Measurements from ENCODE around the gene PRKX.
A peak's percentile ranks its signal among the peaks of the same experiment; 100 is the strongest.
"Not testable (repeated sequence)": the region's sequence is repeated elsewhere in the genome, so short reads cannot be mapped to it uniquely, and the experiment has no call there.

The PRKX gene

DNA sequence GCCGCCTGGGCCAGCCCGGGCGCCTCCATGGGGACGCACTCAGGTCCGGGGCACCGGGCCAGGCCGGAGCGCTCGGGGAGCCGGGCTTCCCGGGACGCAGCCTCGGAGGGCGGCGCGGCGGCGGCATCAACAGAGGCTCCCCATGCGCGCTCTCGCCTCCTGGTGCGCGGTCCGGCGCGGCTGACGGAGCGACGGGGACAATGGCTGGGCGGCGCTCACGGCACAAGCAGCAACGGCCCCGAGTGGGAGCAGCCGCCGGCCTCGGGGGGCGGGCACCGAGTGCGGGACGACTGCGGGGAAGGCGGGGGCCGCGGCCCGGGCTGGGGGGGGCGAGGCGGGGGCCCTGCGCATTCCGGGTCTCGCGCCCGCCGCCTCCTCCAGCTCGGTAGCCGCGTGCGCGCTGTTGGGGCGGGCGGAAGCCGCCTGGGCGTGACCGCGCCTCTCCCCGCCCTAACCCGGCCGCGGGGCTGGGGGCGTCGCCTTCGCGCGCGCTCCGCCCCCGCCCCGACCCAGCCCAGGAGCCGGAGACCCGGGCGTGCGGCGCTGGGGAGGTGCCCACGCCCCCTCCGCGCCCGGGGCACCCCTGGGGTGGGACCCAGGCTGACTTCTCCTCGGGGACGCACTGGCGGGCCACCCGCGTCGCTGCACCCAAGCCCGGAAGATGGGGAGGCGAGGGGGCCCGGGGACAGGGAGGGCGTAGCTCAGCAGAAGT lies at the start of gene PRKX:
Gene PRKX, minus strand, starts transcription at position 425 of the 712 bp plus-strand sequence. Its CDS starts 396 bp downstream, at position 29.
- Histone ChIP-seq H3K4me2 (peak within 1 kb of the TSS; percentile 89), H3K36me3 (peaks cover 23% of the 10 kb centered on the region), H3K4me3 (peak within 1 kb of the TSS; percentile 100), H3K9me3 (no peaks in the 10 kb centered on the region), H4K20me1 (peaks cover 43% of the 10 kb centered on the region), H3K9ac (peak within 1 kb of the TSS; percentile 99), H3K27ac (peak within 1 kb of the TSS; percentile 99), H3K4me1 (peaks cover 43% of the 10 kb centered on the region), H3K27me3 (no peaks in the 10 kb centered on the region)
- TF ChIP-seq Cebpa-rat (IDR thresholded peaks at IDR 0.05): no peak

DNA sequence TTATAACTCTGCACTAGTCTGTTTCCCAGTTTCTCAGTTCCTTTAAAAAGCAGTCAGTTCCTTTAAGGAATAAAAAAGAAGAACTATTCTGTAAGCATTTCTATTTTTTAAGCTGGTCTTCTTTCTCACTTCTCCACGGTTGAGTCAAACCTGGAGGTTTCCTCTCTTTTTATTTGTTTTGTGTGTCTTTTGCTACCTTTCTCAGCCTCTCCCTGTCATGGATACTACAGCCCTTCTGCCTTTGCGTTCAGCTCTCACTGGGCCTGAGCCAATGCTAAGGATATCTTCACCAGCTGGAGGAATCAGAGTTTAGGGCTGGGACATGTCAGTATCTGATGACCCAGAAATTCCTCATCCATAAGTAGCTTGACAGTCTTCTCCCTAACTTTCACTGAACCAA lies 49.7 kb upstream of the PRKX start:
- no peak overlapping the region for H3K9ac ChIP-seq
- H3K36me3 ChIP-seq: no peaks in the 10 kb centered on the region
- H3K4me1 ChIP-seq: no peaks in the 10 kb centered on the region
- no peak overlapping the region for H3K4me2 ChIP-seq
- no peaks in the 10 kb centered on the region for H4K20me1 ChIP-seq
- H3K27ac ChIP-seq: no peak overlapping the region
- no peaks in the 10 kb centered on the region for H3K9me3 ChIP-seq
- H3K4me3 ChIP-seq: no peak overlapping the region
- no peaks in the 10 kb centered on the region for H3K27me3 ChIP-seq
- TF ChIP-seq Cebpa-rat (IDR thresholded peaks at IDR 0.05): no peak

GRCh38 chrX:3757510-3758025 lies 44.1 kb upstream of the PRKX start:
- no peaks in the 10 kb centered on the region for H3K36me3 ChIP-seq
- no peaks in the 10 kb centered on the region for H3K4me1 ChIP-seq
- H4K20me1 ChIP-seq: no peaks in the 10 kb centered on the region
- H3K4me2 ChIP-seq: no peak overlapping the region
- H3K27me3 ChIP-seq: no peaks in the 10 kb centered on the region
- no peak for TF ChIP-seq Cebpa-rat (IDR thresholded peaks at IDR 0.05)
- H3K27ac ChIP-seq: no peak overlapping the region
- no peaks in the 10 kb centered on the region for H3K9me3 ChIP-seq
- H3K9ac ChIP-seq: no peak overlapping the region
- H3K4me3 ChIP-seq: no peak overlapping the region

DNA sequence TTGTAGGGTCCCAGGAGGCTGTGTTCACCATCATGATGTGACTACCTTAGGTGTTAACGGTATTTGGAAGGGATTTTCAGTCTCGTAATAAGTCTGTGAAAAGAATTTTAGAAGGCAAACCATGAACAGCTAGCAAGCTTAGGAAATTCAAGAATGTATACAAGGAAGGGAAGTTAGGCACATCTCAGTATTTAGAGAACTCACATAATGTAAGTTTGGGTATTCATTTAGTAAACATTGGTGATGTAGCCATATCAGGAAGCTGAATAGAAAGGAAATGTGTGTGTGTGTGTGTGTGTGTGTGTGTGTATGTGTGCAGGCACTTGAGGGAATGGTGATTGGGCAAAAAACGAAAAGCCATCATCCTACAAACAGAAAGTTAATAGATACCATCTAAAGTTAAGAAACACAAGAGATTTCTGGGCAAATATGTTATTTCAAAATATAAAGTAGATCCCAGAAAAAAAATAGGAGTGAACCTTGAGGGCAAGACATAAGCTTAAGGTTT lies 34.7 kb upstream of the PRKX start:
- Histone ChIP-seq H3K9me3 (no peaks in the 10 kb centered on the region), H4K20me1 (no peaks in the 10 kb centered on the region), H3K27ac (no peak overlapping the region), H3K4me2 (no peak overlapping the region), H3K4me3 (no peak overlapping the region), H3K27me3 (no peaks in the 10 kb centered on the region), H3K9ac (no peak overlapping the region), H3K36me3 (no peaks in the 10 kb centered on the region), H3K4me1 (peaks cover 8% of the 10 kb centered on the region; the same call in 1 of the 2 replicates)
- TF ChIP-seq Cebpa-rat (IDR thresholded peaks at IDR 0.05): no peak

GRCh38 chrX:3743801-3744439 lies 30.5 kb upstream of the PRKX start:
- Histone ChIP-seq H3K9me3 (peaks cover 10% of the 10 kb centered on the region; the same call in 1 of the 2 replicates), H3K36me3 (no peaks in the 10 kb centered on the region)

DNA sequence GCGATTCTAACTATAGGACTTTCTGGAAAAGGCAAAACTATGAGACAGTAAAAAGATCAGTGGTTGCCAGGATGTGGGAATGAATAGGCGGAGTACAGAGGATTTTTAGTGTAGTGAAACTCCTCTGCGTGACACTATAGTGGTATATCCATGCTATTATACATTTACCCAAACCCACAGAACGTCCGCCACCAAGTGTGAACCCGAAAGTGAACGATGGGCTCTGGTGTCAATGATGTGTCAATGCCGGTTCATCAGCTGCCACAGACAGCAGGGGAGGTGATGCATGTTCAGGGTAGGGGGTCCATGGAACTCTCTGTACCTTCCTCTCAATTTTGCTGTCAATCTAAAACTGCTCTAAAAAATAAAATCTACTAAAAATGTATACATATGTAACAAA lies 27.5 kb upstream of the PRKX start:
- H3K27me3 ChIP-seq, H3K9ac ChIP-seq, H3K36me3 ChIP-seq, H3K4me3 ChIP-seq, H3K4me2 ChIP-seq, H3K27ac ChIP-seq, H4K20me1 ChIP-seq: not testable (repeated sequence)
- H3K4me1 ChIP-seq: peaks cover 11% of the 10 kb centered on the region; the same call in 1 of the 2 replicates
- peaks cover 12% of the 10 kb centered on the region; the same call in 1 of the 2 replicates for H3K9me3 ChIP-seq

More at GRCh38 chrX:3743801-3744439, 30.5 kb upstream of the PRKX start:
- no peaks in the 10 kb centered on the region for H4K20me1 ChIP-seq
- H3K9ac ChIP-seq: no peak overlapping the region
- TF ChIP-seq Cebpa-rat (IDR thresholded peaks at IDR 0.05): no peak
- no peak overlapping the region for H3K4me3 ChIP-seq
- peaks cover 11% of the 10 kb centered on the region; the same call in 1 of the 2 replicates for H3K4me1 ChIP-seq
- no peak overlapping the region; the same call in 1 of the 2 replicates for H3K4me2 ChIP-seq
- H3K27me3 ChIP-seq: no peaks in the 10 kb centered on the region
- no peak overlapping the region for H3K27ac ChIP-seq

DNA sequence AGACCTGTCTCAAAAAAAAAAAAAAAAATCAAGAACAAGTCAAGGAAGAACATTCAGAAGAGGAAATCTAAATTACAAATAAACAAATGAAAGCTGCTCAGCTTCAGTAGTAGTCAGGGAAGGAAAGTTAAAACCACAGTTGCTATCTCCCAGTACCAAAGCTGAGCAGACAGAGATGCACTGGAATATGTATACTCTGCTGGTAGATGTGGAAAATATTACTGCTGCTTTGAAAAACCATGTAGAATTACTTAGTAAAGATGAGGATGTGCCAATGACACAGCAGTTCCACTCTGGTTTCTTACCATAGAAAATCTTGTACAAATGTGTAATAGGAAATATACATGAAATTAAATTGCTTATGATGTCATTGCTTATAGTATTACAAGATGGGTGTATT lies 25.1 kb upstream of the PRKX start:
- H3K4me2 ChIP-seq: no peak overlapping the region
- TF ChIP-seq Cebpa-rat (IDR thresholded peaks at IDR 0.05): no peak

DNA sequence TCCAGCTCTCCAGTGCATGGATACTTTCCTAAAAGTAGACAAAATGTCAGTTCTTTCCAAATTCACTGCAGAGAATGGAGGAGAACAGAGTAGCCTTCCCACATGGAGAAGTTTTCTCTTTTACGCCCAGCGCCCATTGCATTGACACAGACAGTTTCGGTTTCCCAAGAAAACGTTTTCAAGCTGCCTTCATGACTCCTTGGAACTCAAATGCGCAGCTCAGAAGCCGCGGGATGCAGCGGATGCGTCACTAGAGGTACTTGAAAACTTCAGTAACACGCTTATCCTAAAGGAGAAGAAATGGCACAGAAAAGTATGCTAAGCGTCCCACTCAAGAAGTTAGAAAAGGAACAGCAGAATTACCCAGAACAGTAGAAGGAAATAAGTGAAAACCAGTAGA lies 23.1 kb upstream of the PRKX start:
- H3K36me3 ChIP-seq, H3K4me2 ChIP-seq, H3K9ac ChIP-seq, H3K4me1 ChIP-seq, H3K27ac ChIP-seq, H4K20me1 ChIP-seq, H3K4me3 ChIP-seq, H3K27me3 ChIP-seq: not testable (repeated sequence)
- H3K9me3 ChIP-seq: peaks cover 12% of the 10 kb centered on the region; the same call in 1 of the 2 replicates

More for the DNA sequence above, 25.1 kb upstream of the PRKX start:
- Histone ChIP-seq H3K9ac (no peak overlapping the region), H3K9me3 (peaks cover 12% of the 10 kb centered on the region; the same call in 1 of the 2 replicates), H3K4me3 (no peak overlapping the region), H3K27me3 (no peaks in the 10 kb centered on the region), H3K27ac (no peak overlapping the region), H4K20me1 (no peaks in the 10 kb centered on the region), H3K36me3 (no peaks in the 10 kb centered on the region), H3K4me1 (peaks cover 6% of the 10 kb centered on the region; the same call in 1 of the 2 replicates)

- H3K9me3 ChIP-seq: peaks cover 12% of the 10 kb centered on the region; the same call in 1 of the 2 replicates
- not testable (repeated sequence) for H3K4me2 ChIP-seq, H3K36me3 ChIP-seq, H3K27ac ChIP-seq, H3K4me3 ChIP-seq, H4K20me1 ChIP-seq, H3K4me1 ChIP-seq, H3K9ac ChIP-seq, H3K27me3 ChIP-seq
These were observed 22.4 kb upstream of the PRKX start for GRCh38 chrX:3735891-3736290.

DNA sequence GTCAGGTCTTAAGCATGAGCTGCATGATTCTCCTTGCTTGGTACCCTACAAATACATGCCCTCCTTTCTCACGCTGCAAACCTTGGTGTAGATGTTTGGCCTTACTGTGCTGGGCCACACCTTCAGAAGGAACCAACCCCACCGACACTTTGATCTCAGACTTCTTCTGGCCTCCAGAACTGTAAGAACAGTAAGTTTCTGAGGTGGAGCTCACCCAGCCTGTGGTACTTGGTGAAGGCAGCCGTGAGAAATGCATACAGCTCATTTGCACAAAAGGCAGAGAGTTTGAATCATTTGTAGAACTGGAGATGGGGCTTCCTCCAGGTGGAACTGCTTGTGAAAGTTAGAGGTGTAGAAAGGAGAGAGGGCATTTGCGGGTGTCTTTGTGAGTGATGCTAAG lies 21.0 kb upstream of the PRKX start:
- not testable (repeated sequence) for H3K27me3 ChIP-seq, H3K27ac ChIP-seq, H3K9me3 ChIP-seq, H3K4me2 ChIP-seq, H3K9ac ChIP-seq, H3K36me3 ChIP-seq, H4K20me1 ChIP-seq, H3K4me1 ChIP-seq, H3K4me3 ChIP-seq

All from BLaER1 (cell line).